HepG2 (cell line): ENCODE measurements around the gene SMIM36. TPM values are rescaled to one million over a fixed set of nuclear protein-coding genes. Genes with fewer than 3 reads are reported as not detected.

Source experiments
- AKNA ChIP-seq: sonication (generic); formaldehyde crosslinking; IDR thresholded peaks from 2 replicates; pipeline ENCODE4 v1.4.0; 2020; ENCODE audit warnings: missing genetic modification reagents, borderline replicate concordance
- ATF6 ChIP-seq: sonication (generic); formaldehyde crosslinking; conservative IDR thresholded peaks from 2 replicates; pipeline ENCODE4 v1.4.0; 2020; ENCODE audit warnings: missing genetic modification reagents
- IKZF4 ChIP-seq: sonication (generic); formaldehyde crosslinking; IDR thresholded peaks from 2 replicates; pipeline ENCODE4 v1.5.1; 2020; ENCODE audit warnings: borderline replicate concordance, mild to moderate bottlenecking, low read depth, missing genetic modification reagents; ENCODE audit errors: not compliant biosample characterization
- LCORL ChIP-seq, 2 experiments: fragments of 450-650 bp in 1 of 2; sonication (generic) in 1 of 2; formaldehyde crosslinking in 1 of 2; IDR thresholded peaks; 2 replicates each; pipeline versions ENCODE4 v1.5.0 to v1.6.1; 2017 to 2020; ENCODE audit warnings: antibody characterized with exemption in 1 of 2, missing genetic modification reagents in 1 of 2
- ZBTB38 ChIP-seq: sonication (generic); formaldehyde crosslinking; IDR thresholded peaks from 2 replicates; pipeline ENCODE4 v1.5.1; 2020; ENCODE audit warnings: mild to moderate bottlenecking, missing genetic modification reagents
- ZNF550 ChIP-seq: sonication (generic); formaldehyde crosslinking; IDR thresholded peaks from 2 replicates; pipeline ENCODE4 v1.4.0; 2020; ENCODE audit warnings: mild to moderate bottlenecking, missing genetic modification reagents, borderline replicate concordance
- ZNF556 ChIP-seq: sonication (generic); formaldehyde crosslinking; IDR thresholded peaks from 2 replicates; pipeline ENCODE4 v1.4.0; 2020; ENCODE audit warnings: mild to moderate bottlenecking, missing genetic modification reagents, borderline replicate concordance
- ZNF709 ChIP-seq: sonication (generic); formaldehyde crosslinking; IDR thresholded peaks from 2 replicates; pipeline ENCODE4 v1.5.0; 2020; ENCODE audit warnings: mild to moderate bottlenecking, missing genetic modification reagents
- ZZZ3 ChIP-seq: sonication (generic); formaldehyde crosslinking; IDR thresholded peaks from 2 replicates; pipeline ENCODE4 v1.4.0; 2020; ENCODE audit warnings: missing genetic modification reagents, mild to moderate bottlenecking, borderline replicate concordance
- polyA plus RNA-seq, 8 experiments: library from polyadenylated mRNA; depleted of rRNA in 3 of 8; stranded (reverse) in 7 of 8; unstranded in 1 of 8; fragments of >200 nt; fragmentation: Illumina TruSeq in 4 of 8; extraction: Trizol in 4 of 8; gene quantifications; 2 replicates each; pipeline versions ENCODE4 v1.2.1 to v1.2.3, GENCODE V29; 2011 to 2016; ENCODE audit warnings: low read depth in 4 of 8, missing spikeins in 1 of 8, mixed read lengths in 1 of 8; ENCODE audit not compliant: insufficient read depth in 1 of 8
- total RNA-seq, 5 experiments: library from RNA; depleted of rRNA; stranded (reverse); fragments of >200 nt; fragmentation: Illumina TruSeq; extraction: Trizol; gene quantifications; 2 replicates each; pipeline ENCODE4 v1.2.3, GENCODE V29; 2016; ENCODE audit warnings: low read depth in 1 of 5
- TF ChIP-seq, protein P1 (sequence below), 2 experiments: sonication (generic) in 1 of 2; formaldehyde crosslinking in 1 of 2; IDR thresholded peaks; 2 replicates each; pipeline versions ENCODE4 v1.4.0 to v1.6.1; 2016 to 2020; ENCODE audit warnings: borderline replicate concordance in 1 of 2, low read depth in 1 of 2, mild to moderate bottlenecking in 1 of 2, missing genetic modification reagents in 1 of 2

The SMIM36 gene
- total and polyA plus RNA-seq, 2 of the 13 experiments (the other 11 are each of a cell fraction or from before 2014, with no cell fraction given), result not detected

DNA sequence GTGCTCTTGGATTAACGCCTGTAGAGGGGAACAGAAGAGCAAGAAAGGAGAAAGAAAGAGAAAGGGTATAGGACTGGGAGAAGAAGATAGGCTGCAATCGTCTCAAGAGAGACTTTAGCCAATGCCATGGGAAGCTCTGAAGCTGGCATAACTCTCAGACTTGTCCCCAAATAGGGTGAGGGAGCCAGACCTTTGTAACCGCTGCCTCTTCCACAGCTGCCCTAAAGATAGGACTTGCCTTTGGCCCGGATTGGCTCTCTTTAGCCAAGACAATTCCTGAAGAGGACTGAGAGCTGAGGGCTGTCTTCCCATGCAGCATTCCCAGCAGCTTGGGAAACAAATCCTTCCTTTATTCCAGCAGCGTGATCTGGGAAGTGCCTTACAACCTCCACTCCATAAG is 68.8 kb downstream of the SMIM36 start (continued):
- TF ChIP-seq ZNF556 (CRISPR knock-in tag), result no peak
- no peak for TF ChIP-seq ZNF709 (CRISPR knock-in tag)
- no peak for TF ChIP-seq IKZF4 (CRISPR knock-in tag)
- no peak for TF ChIP-seq ZNF550 (CRISPR knock-in tag)
- no peak for TF ChIP-seq LCORL (IDR thresholded peaks at IDR 0.05)
- 0 out of 2 replicates have a peak, but pooled peaks have one; percentile 4 for TF ChIP-seq LCORL (CRISPR knock-in tag; IDR thresholded peaks at IDR 0.05)
- no peak for TF ChIP-seq AKNA (CRISPR knock-in tag)
- TF ChIP-seq ZZZ3 (CRISPR knock-in tag), result no peak
- no peak for TF ChIP-seq ATF6
- 0 out of 2 replicates have a peak, but pooled peaks have one; percentile 33 for TF ChIP-seq ZBTB38 (CRISPR knock-in tag)
- TF ChIP-seq, protein P1, sequence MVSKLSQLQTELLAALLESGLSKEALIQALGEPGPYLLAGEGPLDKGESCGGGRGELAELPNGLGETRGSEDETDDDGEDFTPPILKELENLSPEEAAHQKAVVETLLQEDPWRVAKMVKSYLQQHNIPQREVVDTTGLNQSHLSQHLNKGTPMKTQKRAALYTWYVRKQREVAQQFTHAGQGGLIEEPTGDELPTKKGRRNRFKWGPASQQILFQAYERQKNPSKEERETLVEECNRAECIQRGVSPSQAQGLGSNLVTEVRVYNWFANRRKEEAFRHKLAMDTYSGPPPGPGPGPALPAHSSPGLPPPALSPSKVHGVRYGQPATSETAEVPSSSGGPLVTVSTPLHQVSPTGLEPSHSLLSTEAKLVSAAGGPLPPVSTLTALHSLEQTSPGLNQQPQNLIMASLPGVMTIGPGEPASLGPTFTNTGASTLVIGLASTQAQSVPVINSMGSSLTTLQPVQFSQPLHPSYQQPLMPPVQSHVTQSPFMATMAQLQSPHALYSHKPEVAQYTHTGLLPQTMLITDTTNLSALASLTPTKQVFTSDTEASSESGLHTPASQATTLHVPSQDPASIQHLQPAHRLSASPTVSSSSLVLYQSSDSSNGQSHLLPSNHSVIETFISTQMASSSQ (IDR thresholded peaks at IDR 0.05; ENCODE audit: low read depth), result 0 out of 2 replicates have a peak, but pooled peaks have one; percentile 7
- TF ChIP-seq, protein P1 (CRISPR knock-in tag; IDR thresholded peaks at IDR 0.05; ENCODE audit: borderline replicate concordance), result no peak
- TF ChIP-seq, all 625 proteins: peak for 4
